ENCODE data around the gene RABL6. TPM values are rescaled to one million over a fixed set of nuclear protein-coding genes. Genes with fewer than 3 reads are reported as not detected.
"Not testable (repeated sequence)": the region's sequence is repeated elsewhere in the genome, so short reads cannot be mapped to it uniquely, and the experiment has no call there.

RABL6 gene
- total RNA-seq, 2 donors from 2014 or later = 51.5 to 108 TPM

DNA sequence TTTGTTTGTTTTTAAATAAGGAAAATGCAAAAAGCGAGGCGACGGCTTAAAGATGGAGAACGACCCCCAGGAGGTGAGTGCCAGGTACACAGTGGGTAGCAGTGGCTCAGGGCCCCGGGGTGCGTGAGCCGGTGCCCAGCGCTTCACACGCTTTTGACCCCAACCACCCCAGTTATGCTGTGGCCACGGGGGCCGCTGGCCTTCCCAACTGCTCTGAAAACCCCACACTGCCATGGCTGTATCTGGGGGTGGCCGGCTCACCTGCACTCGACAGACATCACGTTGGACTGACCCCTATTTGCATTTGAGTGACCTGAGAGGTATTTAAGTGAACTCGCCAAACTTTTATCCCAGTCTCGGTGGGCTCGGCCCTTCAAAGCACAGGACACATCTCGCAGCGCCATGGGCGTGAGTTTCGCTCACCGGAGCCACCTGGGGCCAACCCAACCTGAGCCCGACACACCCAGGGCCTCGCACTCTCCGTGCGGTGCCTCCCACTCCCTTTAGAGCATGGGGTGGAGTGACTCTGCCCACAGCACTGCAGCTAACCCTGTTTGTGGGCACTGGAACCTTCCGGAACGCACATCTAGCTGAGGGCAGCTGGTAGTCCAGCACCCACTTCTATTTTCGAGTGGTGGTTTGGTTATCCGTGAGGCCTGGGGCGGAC, 20.9 kb downstream of the RABL6 start:
- Mint-ChIP-seq H3K27me3 (no peaks in the 10 kb centered on the region), H3K4me3 (no peak overlapping the region), H3K9me3 (no peaks in the 10 kb centered on the region), H3K36me3 (ENCODE audit: low read depth) (peaks cover 16% of the 10 kb centered on the region), H3K27ac (no peak overlapping the region), H3K4me1 (no peaks in the 10 kb centered on the region)
- ATAC-seq (replicated peaks) = no peak

DNA sequence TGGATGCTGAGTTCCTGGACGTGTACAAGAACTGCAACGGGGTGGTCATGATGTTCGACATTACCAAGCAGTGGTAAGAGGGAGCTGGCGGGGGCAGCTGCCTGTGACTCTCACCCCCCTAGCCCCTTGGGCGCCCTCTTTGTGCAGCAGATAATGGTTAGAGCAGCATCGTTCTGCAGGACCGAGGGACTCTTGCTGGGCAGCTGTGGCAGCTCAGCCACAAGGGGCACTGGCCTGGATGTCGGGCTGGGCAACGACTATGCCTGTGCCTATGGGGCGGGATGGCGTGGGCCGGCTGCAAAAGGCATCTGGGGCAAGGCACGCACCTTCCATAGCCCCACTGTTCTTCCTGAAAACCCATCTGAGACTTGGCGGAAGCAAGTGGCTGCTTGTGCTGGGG, 21.7 kb downstream of the RABL6 start:
- H3K4me1 Mint-ChIP-seq = no peaks in the 10 kb centered on the region
- H3K27me3 Mint-ChIP-seq = no peaks in the 10 kb centered on the region
- no peaks in the 10 kb centered on the region for H3K9me3 Mint-ChIP-seq
- no peak overlapping the region for H3K27ac Mint-ChIP-seq
- H3K4me3 Mint-ChIP-seq = no peak overlapping the region
- ATAC-seq (replicated peaks) = no peak
- H3K36me3 Mint-ChIP-seq (ENCODE audit: low read depth) = peaks cover 8% of the 10 kb centered on the region

DNA sequence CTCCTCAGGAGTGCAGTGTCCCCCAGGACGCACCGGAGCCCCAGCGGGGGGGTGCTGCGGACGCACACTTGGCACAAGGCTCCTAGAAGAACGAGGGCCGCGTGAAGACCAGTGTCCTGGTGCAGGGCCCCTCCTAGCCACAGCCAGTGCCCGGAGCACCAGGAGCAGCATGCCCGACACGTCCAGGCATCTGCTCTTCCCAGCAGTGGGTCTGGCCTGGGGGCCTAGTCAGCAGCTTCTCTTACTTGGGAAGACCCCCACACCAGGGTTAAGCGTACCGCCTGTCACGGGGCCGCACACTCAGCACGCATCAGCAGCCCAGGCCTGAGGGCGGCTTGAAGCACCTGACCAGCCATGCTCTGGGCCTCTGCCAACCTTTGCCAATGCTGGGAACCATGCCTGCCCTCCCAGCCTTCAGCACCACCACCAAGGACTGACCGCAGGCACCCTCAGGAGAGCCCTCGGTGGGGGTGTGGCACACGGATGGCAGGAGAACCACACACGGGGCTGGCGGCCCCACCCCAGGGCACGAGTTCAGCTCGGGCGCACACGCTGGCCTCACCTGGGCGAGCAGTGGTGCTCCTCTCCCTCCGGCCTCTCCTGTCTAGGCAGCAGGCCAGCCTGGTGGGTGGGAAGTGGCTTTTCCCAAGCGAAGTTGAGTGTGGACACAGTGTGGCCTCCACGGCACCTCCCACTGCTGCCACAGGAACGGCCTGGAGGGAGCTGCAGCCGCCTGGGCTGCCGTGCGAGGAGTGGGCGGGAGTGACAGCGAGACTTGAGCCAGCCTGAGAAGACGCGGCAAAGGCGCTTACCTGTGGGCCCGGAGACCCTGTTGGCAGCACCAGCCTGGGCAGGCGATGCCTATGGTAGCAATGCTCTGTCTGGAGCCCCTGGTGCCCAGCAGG, 22.5 kb downstream of the RABL6 start:
- no peak for ATAC-seq (replicated peaks)
- no peaks in the 10 kb centered on the region for H3K9me3 Mint-ChIP-seq
- no peak overlapping the region for H3K4me3 Mint-ChIP-seq
- no peaks in the 10 kb centered on the region for H3K27me3 Mint-ChIP-seq
- no peak overlapping the region for H3K27ac Mint-ChIP-seq
- H3K36me3 Mint-ChIP-seq (ENCODE audit: low read depth) = peaks cover 7% of the 10 kb centered on the region
- H3K4me1 Mint-ChIP-seq = no peaks in the 10 kb centered on the region

DNA sequence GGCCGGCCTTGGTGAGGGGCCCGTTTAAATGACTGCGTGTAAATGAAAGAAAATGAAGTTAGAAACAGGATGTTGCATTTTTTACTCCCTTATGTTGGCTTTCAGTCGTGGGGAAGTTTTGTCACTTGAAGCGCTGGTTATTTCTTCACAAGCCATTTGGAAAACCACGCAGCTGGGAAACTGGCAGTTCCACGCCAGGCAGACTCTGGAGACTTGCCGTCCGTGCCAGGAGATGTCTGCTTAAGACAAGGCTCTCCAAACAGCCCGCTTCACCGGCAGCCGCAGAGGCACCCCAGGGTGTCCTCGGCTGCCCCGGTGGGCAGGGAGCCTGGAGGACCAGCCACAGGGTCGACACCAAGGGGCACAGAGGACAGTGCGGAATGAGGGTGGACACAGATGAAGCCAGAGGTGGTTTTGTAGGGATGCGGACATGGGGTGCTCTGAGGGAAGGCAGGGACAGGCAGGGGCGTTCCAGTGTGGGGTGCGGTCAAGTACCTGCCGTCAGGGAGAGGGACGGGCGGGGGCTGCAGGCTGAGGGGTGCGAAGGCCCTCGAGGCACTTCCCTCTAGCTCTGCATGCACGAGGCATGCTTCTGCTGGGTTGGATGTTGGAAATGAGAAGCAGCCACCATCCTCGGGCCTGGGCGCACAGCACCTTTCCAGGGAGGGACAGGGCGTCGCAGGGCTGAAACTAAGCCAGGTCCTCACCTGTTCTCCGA, 23.4 kb downstream of the RABL6 start:
- H3K36me3 Mint-ChIP-seq (ENCODE audit: low read depth) = peaks cover 2% of the 10 kb centered on the region
- no peak overlapping the region for H3K4me3 Mint-ChIP-seq
- H3K9me3 Mint-ChIP-seq = no peaks in the 10 kb centered on the region
- no peaks in the 10 kb centered on the region for H3K27me3 Mint-ChIP-seq
- no peak for ATAC-seq (replicated peaks)
- no peak overlapping the region for H3K27ac Mint-ChIP-seq
- H3K4me1 Mint-ChIP-seq = no peaks in the 10 kb centered on the region

DNA sequence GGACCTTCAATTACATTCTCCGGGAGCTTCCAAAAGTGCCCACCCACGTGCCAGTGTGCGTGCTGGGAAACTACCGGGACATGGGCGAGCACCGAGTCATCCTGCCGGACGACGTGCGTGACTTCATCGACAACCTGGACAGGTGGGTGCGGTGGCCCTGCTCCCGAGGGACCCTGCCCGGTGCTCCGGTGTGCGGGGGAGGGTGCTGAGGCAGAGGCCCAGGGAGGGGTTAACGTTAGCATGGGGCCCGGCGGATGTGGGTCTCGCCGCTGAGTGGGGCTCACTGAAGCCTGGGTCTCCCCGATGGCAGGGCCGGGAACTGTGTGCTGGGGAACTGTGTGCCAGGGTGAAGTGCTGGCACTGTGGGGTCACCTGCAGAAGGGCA, 24.0 kb downstream of the RABL6 start:
- no peaks in the 10 kb centered on the region for H3K9me3 Mint-ChIP-seq
- no peak for ATAC-seq (replicated peaks)

DNA sequence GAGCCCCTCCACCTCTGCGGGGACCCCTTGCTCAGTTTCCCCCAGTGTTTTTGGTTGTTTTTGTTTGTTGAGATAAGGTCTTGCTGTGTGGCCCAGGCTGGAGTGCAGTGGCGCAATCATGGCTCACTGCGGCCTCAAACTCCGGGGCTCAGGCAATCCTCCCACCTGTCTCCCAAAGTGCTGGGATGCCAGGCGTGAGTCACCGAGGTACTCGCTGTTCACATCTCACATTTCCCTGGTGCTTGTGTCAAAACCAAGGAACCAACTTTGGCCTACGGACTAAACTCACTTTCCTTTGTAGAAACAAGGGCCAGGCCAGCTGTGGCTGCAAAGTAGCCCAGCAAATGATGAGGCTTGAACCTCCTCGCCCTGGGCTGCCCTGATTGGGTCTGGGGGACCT, 24.8 kb downstream of the RABL6 start:
- no peaks in the 10 kb centered on the region for H3K36me3 Mint-ChIP-seq (ENCODE audit: low read depth)
- H3K9me3 Mint-ChIP-seq = no peaks in the 10 kb centered on the region
- no peaks in the 10 kb centered on the region for H3K27me3 Mint-ChIP-seq
- H3K27ac Mint-ChIP-seq = no peak overlapping the region
- H3K4me3 Mint-ChIP-seq = no peak overlapping the region
- H3K4me1 Mint-ChIP-seq = no peaks in the 10 kb centered on the region
- no peak for ATAC-seq (replicated peaks)

More for the DNA sequence above, 24.0 kb downstream of the RABL6 start:
- H3K4me3 Mint-ChIP-seq = no peak overlapping the region
- no peaks in the 10 kb centered on the region for H3K27me3 Mint-ChIP-seq
- H3K36me3 Mint-ChIP-seq (ENCODE audit: low read depth) = no peaks in the 10 kb centered on the region
- H3K4me1 Mint-ChIP-seq = no peaks in the 10 kb centered on the region
- no peak overlapping the region for H3K27ac Mint-ChIP-seq

DNA sequence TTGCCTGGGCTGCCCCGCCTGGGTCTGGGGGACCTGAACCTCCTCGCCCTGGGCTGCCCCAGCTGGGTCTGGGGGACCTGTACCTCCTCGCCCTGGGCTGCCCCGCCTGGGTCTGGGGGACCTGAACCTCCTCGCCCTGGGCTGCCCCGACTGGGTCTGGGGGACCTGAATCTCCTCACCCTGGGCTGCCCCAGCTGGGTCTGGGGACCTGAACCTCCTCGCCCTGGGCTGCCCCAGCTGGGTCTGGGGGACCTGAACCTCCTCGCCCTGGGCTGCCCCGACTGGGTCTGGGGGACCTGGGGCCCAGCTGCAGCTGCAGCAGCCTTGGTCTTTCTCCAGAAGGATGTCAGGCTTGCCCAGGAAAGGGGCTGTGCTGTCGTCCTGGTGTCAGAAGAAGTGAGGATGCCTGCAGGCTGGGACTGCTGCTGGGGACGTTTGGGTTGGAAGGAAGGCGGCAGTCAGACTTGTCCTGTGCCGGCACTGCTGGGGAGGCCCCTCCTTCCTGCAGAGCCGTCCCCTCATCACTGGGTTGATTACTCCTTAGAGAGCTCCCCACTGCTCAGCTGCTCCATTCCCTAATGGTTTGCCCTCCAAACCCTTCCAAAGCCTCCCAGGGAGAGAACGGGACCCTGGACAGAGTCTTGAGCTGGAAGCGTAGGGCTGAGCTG, 25.8 kb downstream of the RABL6 start:
- not testable (repeated sequence) for H3K4me3 Mint-ChIP-seq; ATAC-seq (replicated peaks); H3K4me1 Mint-ChIP-seq; H3K9me3 Mint-ChIP-seq; H3K36me3 Mint-ChIP-seq (ENCODE audit: low read depth); H3K27ac Mint-ChIP-seq; H3K27me3 Mint-ChIP-seq

DNA sequence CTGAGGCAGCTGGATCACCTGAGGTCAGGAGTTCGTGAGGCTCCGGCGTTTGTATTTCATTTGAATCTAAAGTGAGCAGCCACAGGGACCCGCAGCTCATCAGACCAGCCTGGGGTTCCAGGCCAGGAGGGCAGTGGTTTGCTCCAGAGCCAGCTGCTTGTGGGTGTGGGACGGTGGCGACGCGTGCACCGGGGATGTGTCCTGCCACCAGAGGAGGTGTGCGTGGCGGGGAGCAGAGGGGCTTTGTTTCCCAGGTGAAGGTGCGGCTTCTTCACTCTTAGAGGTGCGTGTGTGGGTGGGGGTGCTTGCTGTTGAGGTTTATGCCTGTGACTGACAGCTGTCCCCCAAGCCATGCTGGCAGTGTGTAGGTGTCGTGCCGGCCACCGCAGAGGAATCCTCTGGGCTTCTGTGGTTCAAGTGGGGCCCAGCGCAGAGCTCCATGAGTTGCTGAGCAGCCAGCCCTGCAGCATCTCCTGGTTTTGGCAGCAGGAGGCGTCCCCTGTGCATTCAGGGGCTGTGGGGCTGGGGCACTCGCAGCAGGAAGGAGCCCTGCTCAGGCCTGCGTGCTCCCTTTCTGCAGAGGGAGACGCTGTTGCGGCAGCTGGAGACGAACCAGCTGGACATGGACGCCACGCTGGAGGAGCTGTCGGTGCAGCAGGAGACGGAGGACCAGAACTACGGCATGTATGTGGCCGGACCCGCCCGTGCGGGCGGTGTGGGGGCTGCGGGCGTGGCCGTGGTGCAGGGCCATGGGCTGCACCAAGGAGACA, 27.6 kb downstream of the RABL6 start:
- no peak for ATAC-seq (replicated peaks)
- Mint-ChIP-seq H3K9me3 (no peaks in the 10 kb centered on the region), H3K4me3 (no peak overlapping the region), H3K27ac (no peak overlapping the region), H3K27me3 (no peaks in the 10 kb centered on the region), H3K4me1 (no peaks in the 10 kb centered on the region), H3K36me3 (ENCODE audit: low read depth) (peaks cover 7% of the 10 kb centered on the region)

DNA sequence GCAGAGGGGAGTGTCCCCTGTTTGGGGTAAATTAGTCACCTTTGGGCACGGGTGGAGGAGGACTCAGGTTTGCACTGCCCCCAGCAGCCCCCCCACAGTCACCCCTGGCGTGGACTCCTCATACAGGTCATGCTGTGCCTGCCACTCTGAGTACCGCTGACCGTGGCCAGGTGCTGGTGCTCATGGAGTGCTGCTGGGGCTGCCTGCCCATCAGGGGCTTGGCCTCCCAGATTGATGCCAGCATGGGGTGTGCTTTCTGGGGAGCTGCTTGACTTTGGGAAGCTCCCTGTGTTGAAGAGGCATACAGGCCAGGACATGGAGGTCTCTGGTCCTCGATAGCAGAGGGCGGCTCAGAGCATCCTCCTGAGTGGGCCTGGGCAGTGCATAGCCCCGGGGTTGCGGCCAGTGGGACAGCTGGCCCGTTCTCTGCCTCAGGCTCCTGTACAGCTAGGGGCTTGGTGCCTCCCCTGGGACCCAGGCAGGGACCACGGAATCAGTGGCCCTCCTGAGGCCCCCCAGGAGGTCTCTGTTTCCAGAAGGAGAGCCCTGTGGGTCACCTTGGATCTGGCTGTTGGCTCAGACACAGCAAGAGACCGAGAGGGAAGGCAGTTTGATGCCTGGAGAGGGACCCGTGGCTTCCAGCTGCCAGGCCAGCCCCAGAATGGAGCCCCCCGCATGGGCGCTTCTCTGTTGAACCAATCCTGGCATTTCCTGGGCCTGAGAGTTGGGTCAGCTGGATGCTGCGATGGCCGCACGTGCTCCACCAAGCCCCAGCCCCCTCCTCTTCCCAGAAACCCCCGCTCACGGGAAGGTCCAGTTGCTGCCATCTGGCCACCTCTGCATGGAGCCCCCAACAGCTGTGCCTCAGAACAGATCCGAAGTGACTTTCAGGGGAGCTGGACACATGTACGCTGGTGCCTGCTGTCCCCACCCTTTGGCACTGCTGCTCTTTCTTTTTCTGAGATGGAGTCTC, 28.5 kb downstream of the RABL6 start:
- no peaks in the 10 kb centered on the region for H3K4me1 Mint-ChIP-seq
- peaks cover 7% of the 10 kb centered on the region for H3K36me3 Mint-ChIP-seq (ENCODE audit: low read depth)
- H3K27ac Mint-ChIP-seq = no peak overlapping the region
- no peaks in the 10 kb centered on the region for H3K27me3 Mint-ChIP-seq
- H3K4me3 Mint-ChIP-seq = no peak overlapping the region
- no peaks in the 10 kb centered on the region for H3K9me3 Mint-ChIP-seq
- no peak for ATAC-seq (replicated peaks)

DNA sequence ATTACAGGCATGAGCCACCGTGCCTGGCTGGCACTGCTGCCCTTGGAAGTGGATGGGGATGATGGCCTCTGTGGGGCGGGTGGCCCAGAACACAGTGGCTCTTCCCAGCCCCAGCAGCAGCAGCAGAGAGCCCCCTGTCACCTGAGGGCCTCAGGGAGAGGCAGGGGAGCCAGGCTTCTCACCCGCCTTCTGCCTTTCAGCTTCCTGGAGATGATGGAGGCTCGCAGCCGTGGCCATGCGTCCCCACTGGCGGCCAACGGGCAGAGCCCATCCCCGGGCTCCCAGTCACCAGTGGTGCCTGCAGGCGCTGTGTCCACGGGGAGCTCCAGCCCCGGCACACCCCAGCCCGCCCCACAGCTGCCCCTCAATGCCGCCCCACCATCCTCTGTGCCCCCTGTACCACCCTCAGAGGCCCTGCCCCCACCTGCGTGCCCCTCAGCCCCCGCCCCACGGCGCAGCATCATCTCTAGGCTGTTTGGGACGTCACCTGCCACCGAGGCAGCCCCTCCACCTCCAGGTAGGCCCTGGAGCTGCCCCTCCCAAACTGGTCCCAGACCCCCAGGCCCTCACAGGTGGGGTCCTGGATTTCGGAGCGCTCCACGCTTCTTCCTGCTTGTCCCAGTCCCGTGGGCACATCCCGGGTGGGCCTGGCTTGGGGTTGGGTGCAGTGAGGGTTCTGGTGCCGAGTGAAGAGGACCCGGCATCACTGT, 29.6 kb downstream of the RABL6 start:
- no peak for ATAC-seq (replicated peaks)

DNA sequence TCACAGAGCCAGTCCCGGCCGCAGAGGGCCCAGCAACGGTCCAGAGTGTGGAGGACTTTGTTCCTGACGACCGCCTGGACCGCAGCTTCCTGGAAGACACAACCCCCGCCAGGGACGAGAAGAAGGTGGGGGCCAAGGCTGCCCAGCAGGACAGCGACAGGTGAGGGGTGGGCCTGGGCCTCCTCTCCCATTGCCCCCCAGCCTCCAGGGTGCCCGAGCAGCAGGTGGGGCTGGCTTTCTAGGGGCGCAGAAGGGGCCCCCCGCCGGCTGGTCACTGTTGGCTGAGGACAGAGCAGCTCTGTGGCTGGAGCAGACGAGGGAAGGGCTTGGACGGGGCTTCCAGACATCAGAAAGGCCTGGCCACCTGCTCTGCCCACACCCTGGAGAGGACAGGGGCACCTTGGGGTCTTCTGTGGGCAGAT, 30.1 kb downstream of the RABL6 start:
- ATAC-seq (replicated peaks); H3K9me3 Mint-ChIP-seq; H3K27ac Mint-ChIP-seq; H3K4me3 Mint-ChIP-seq; H3K27me3 Mint-ChIP-seq; H3K36me3 Mint-ChIP-seq (ENCODE audit: low read depth); H3K4me1 Mint-ChIP-seq: not testable (repeated sequence)

More for the DNA sequence above, 29.6 kb downstream of the RABL6 start:
- H3K27me3 Mint-ChIP-seq = no peaks in the 10 kb centered on the region
- no peaks in the 10 kb centered on the region for H3K9me3 Mint-ChIP-seq
- no peaks in the 10 kb centered on the region for H3K4me1 Mint-ChIP-seq
- H3K4me3 Mint-ChIP-seq = no peak overlapping the region
- H3K27ac Mint-ChIP-seq = no peak overlapping the region
- peaks cover 7% of the 10 kb centered on the region for H3K36me3 Mint-ChIP-seq (ENCODE audit: low read depth)

DNA sequence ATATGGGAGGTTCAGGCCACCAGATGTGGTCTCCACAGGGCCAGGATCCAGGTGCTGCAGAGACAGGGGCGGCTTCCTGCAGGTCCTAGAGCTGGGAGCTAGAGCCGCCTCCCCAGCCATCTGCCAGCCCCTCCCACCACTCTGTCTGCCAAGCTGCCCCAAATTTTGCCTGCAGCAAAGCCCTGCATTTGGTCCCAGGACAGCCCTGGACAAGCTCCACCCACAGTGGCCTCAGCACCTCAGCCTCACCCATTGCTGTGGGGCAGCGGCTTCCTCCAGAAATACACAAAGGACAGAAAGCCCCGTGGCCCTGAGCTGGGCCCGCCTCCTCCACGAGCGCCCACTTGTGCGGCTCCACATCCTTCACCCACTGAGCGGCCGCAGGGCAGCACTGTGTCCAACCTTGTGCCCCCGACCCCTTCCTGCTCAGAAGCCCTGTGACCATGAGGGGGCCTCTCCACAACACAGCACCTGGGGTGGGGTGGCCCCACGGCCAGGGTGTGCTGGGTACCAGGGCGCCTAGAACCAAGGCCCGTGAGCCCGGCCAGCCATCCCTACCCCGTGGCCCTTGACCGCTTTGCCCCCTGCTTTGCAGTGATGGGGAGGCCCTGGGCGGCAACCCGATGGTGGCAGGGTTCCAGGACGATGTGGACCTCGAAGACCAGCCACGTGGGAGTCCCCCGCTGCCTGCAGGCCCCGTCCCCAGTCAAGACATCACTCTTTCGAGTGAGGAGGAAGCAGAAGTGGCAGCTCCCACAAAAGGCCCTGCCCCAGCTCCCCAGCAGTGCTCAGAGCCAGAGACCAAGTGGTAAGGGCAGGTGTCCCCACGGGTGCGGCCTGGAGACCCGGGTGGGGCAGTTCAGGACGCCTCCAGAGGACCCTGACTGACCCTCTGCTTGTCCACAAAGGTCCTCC, 30.8 kb downstream of the RABL6 start:
- Mint-ChIP-seq H3K27me3 (no peaks in the 10 kb centered on the region), H3K36me3 (ENCODE audit: low read depth) (peaks cover 7% of the 10 kb centered on the region), H3K27ac (no peak overlapping the region), H3K4me1 (no peaks in the 10 kb centered on the region), H3K9me3 (no peaks in the 10 kb centered on the region), H3K4me3 (no peak overlapping the region)
- no peak for ATAC-seq (replicated peaks)

All from activated T-helper 17 cell treated with anti-CD3 and anti-CD28 coated beads, Interleukin-2, amount 50 U/mL, for 72 hours (primary cell).